PFSK-1 (cell line): Measurements from ENCODE around the gene CTDSP2.

Experiments
- FOXP2 ChIP-seq: optimal IDR thresholded peaks from 2 replicates; pipeline ENCODE3; 2011; ENCODE audit warnings: borderline replicate concordance, control low read depth, inconsistent platforms; ENCODE audit not compliant: insufficient read depth; ENCODE audit errors: extremely low read length, extremely low read depth
- POLR2AphosphoS5 ChIP-seq: IDR thresholded peaks from 2 replicates; pipeline ENCODE4 v1.6.1; 2012; ENCODE audit warnings: low read depth, mild to moderate bottlenecking, control low read depth, low read length, moderate library complexity
- REST ChIP-seq, 2 experiments: IDR thresholded peaks; 2 replicates each; pipeline versions ENCODE4 v1.6.1 to v1.8.0; 2011 to 2012; ENCODE audit warnings: low read depth in 2 of 2, low read length in 2 of 2, control low read depth in 1 of 2, inconsistent platforms in 1 of 2, mild to moderate bottlenecking in 1 of 2, moderate library complexity in 1 of 2; ENCODE audit not compliant: insufficient read depth in 1 of 2
- SIN3A ChIP-seq: IDR thresholded peaks from 2 replicates; pipeline ENCODE4 v1.6.1; 2012; ENCODE audit warnings: mild to moderate bottlenecking, low read length, moderate library complexity, borderline replicate concordance; ENCODE audit not compliant: insufficient read depth
- TAF1 ChIP-seq: IDR thresholded peaks from 2 replicates; pipeline ENCODE4 v1.6.1; 2012; ENCODE audit warnings: low read length, control low read depth, borderline replicate concordance; ENCODE audit not compliant: insufficient read depth

The CTDSP2 gene

GRCh38 chr12:57808351-57808750 is 38.2 kb downstream of the CTDSP2 start:
- TF ChIP-seq TAF1, result no peak
- no peak for TF ChIP-seq SIN3A
- no peak for TF ChIP-seq POLR2AphosphoS5
- no peak for TF ChIP-seq FOXP2
- no peak for TF ChIP-seq REST (IDR thresholded peaks at IDR 0.05; ENCODE audit: insufficient read depth in 1 of 2, low read depth in 2 of 2, low read length in 2 of 2)

GRCh38 chr12:57807285-57807684 is 39.2 kb downstream of the CTDSP2 start:
- no peak for TF ChIP-seq FOXP2
- no peak for TF ChIP-seq REST (IDR thresholded peaks at IDR 0.05; ENCODE audit: insufficient read depth in 1 of 2, low read depth in 2 of 2, low read length in 2 of 2)
- TF ChIP-seq TAF1, result no peak
- TF ChIP-seq POLR2AphosphoS5, result no peak
- no peak for TF ChIP-seq SIN3A

- TF ChIP-seq REST (IDR thresholded peaks at IDR 0.05; ENCODE audit: insufficient read depth in 1 of 2, low read depth in 2 of 2, low read length in 2 of 2), result no peak
- TF ChIP-seq TAF1, result no peak
- TF ChIP-seq FOXP2, result no peak
- no peak for TF ChIP-seq POLR2AphosphoS5
- no peak for TF ChIP-seq SIN3A
Observed at GRCh38 chr12:57806677-57807076, 39.9 kb downstream of the CTDSP2 start.

- TF ChIP-seq POLR2AphosphoS5 (no peak), FOXP2 (no peak), SIN3A (no peak), REST (IDR thresholded peaks at IDR 0.05; ENCODE audit: insufficient read depth in 1 of 2, low read depth in 2 of 2, low read length in 2 of 2) (no peak)
Observed at GRCh38 chr12:57803319-57803893, 43.1 kb downstream of the CTDSP2 start.

GRCh38 chr12:57802607-57803006 is 43.9 kb downstream of the CTDSP2 start:
- TF ChIP-seq REST (IDR thresholded peaks at IDR 0.05; ENCODE audit: insufficient read depth in 1 of 2, low read depth in 2 of 2, low read length in 2 of 2) (no peak), TAF1 (no peak), FOXP2 (no peak)
